Naive thymus-derived CD4-positive, alpha-beta T cell (primary cell): Measurements from ENCODE around the gene BTBD10. TPM values are rescaled to one million over a fixed set of nuclear protein-coding genes. Genes with fewer than 3 reads are reported as not detected.
A peak's percentile ranks its signal among the peaks of the same experiment; 100 is the strongest.

Experiments
- ATAC-seq: fragments of 150-1000 bp; cut with Tn5 transposase; 2 replicates; pipeline ENCODE4 v1.10.0; 2021; ENCODE audit warnings: mild to moderate bottlenecking, moderate library complexity
- CTCF ChIA-PET: fragments of 350-600 bp; sonication (Branson Sonifier 250); formaldehyde crosslinking; loops from one replicate; lab custom pipeline; 2021; ENCODE audit warnings: antibody characterized with exemption; lab: Charles Lee
- POLR2A ChIA-PET: fragments of 350-600 bp; sonication (Branson Sonifier 250); formaldehyde crosslinking; loops from one replicate; lab custom pipeline; 2021; ENCODE audit warnings: antibody characterized with exemption, inconsistent platforms; lab: Charles Lee
- DNase-seq, 9 donors: peaks; one replicate each; pipeline versions ENCODE4 v3.0.0 to v3.0.0-alpha.2; 2020 to 2022; ENCODE audit warnings: mixed read lengths in 1 of 9
- H3K27ac ChIP-seq: one replicate; pipeline ENCODE4 v1.7.0; 2013; ENCODE audit warnings: mild to moderate bottlenecking, low read depth, low read length, moderate library complexity
- H3K27me3 ChIP-seq, 2 donors: one replicate each; pipeline ENCODE4 v1.7.0; 2013; ENCODE audit warnings: low read length in 2 of 2, mild to moderate bottlenecking in 2 of 2, moderate library complexity in 2 of 2; ENCODE audit not compliant: control insufficient read depth in 2 of 2, insufficient read depth in 2 of 2
- H3K36me3 ChIP-seq, 3 experiments: 1 replicate in 2 of 3; 2 replicates in 1 of 3; pipeline ENCODE4 v1.7.0; 2013; ENCODE audit warnings: low read length in 3 of 3, mild to moderate bottlenecking in 3 of 3, moderate library complexity in 1 of 3; ENCODE audit not compliant: insufficient read depth in 3 of 3, control insufficient read depth in 2 of 3
- H3K4me1 ChIP-seq, 2 donors: one replicate each; pipeline ENCODE4 v1.7.0; 2013; ENCODE audit warnings: low read length in 2 of 2, mild to moderate bottlenecking in 2 of 2, moderate library complexity in 1 of 2; ENCODE audit not compliant: control insufficient read depth in 2 of 2, insufficient read depth in 2 of 2
- H3K4me3 ChIP-seq: 2 replicates; pipeline ENCODE4 v1.7.0; 2013; ENCODE audit warnings: mild to moderate bottlenecking, low read length
- H3K9me3 ChIP-seq, 3 experiments: 1 replicate in 2 of 3; 2 replicates in 1 of 3; pipeline ENCODE4 v1.7.0; 2013; ENCODE audit warnings: low read length in 3 of 3; ENCODE audit not compliant: control insufficient read depth in 2 of 3
- H3K27ac Mint-ChIP-seq, 9 donors: one replicate each; pipeline ENCODE4 v1.8.0; 2020 to 2022; ENCODE audit warnings: mixed read lengths in 9 of 9, mild to moderate bottlenecking in 8 of 9, moderate library complexity in 5 of 9, inconsistent platforms in 2 of 9
- H3K27me3 Mint-ChIP-seq, 5 donors: one replicate each; pipeline ENCODE4 v1.8.0; 2021 to 2022; ENCODE audit warnings: mixed read lengths in 5 of 5, mild to moderate bottlenecking in 1 of 5
- H3K36me3 Mint-ChIP-seq, 5 donors: one replicate each; pipeline ENCODE4 v1.8.0; 2020 to 2022; ENCODE audit warnings: mixed read lengths in 5 of 5, mild to moderate bottlenecking in 3 of 5, inconsistent platforms in 1 of 5
- H3K4me1 Mint-ChIP-seq, 7 donors: one replicate each; pipeline ENCODE4 v1.8.0; 2020 to 2022; ENCODE audit warnings: mixed read lengths in 7 of 7, mild to moderate bottlenecking in 3 of 7, inconsistent platforms in 1 of 7
- H3K4me3 Mint-ChIP-seq, 10 donors: one replicate each; pipeline ENCODE4 v1.8.0; 2020 to 2022; ENCODE audit warnings: mild to moderate bottlenecking in 10 of 10, mixed read lengths in 10 of 10, moderate library complexity in 6 of 10, inconsistent platforms in 2 of 10
- H3K9me3 Mint-ChIP-seq, 11 donors: one replicate each; pipeline ENCODE4 v1.8.0; 2020 to 2022; ENCODE audit warnings: mixed read lengths in 11 of 11, mild to moderate bottlenecking in 4 of 11, inconsistent platforms in 1 of 11, moderate library complexity in 1 of 11
- intact Hi-C, 2 donors: fragments of 100-400 bp; cut with micrococcal nuclease; formaldehyde crosslinking; loops; one replicate each; pipeline ENCODE4 v1.15.1; 2023
- polyA plus RNA-seq, 2 donors: library from polyadenylated mRNA; unstranded; fragments of 300-500 nt; fragmentation: Illumina TruSeq; gene quantifications; one replicate each; pipeline ENCODE4 v1.2.3, GENCODE V29; 2021
- total RNA-seq, 6 experiments: library from RNA in 5 of 6; stranded (reverse) in 5 of 6; gene quantifications; 1 replicate in 5 of 6; 2 replicates in 1 of 6; pipeline ENCODE4 v1.2.3 and lab custom pipeline; 2021 to 2026

The BTBD10 gene
- total and polyA plus RNA-seq, 7 experiments from 2014 or later: 9.7 to 25.2 (median 16.3) TPM

DNA sequence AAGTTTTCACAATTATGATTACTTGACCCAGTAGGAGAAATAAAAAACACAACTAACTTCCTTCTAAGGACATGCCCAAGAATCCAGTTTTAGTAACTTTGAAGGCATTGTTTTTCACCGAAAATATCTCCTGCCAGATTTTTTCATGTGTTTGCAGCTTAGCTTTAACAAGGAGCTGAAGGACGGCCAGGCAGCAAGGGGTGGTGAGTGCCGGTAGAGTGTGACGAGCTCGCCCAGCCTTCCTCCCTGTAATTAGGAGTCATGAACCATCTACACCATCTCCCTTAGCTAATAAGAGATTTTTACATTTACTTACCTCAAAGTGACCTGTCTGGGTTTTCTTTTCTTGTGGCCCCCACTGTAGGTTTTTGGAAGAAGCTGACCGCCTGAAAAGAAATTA lies 113.4 kb downstream of the BTBD10 start:
- Mint-ChIP-seq H3K4me1 (peaks cover 26 to 50% (median 30%) of the 10 kb centered on the region in 7 donors), H3K4me3 (no peak overlapping the region), H3K27ac (peak overlapping the region in 3 of 9 donors; percentile 9 to 48 (median 32)), H3K36me3 (peaks cover 3 to 20% (median 12%) of the 10 kb centered on the region in 5 donors), H3K9me3 (no peaks in the 10 kb centered on the region), H3K27me3 (no peaks in the 10 kb centered on the region)
- Histone ChIP-seq H3K9me3 (no peaks in the 10 kb centered on the region), H3K4me3 (no peak overlapping the region), H3K27me3 (no peaks in the 10 kb centered on the region), H3K36me3 (peaks cover 0 to 41% (median 8%) of the 10 kb centered on the region in 3 experiments), H3K4me1 (peaks cover 8 to 10% of the 10 kb centered on the region in 2 donors), H3K27ac (no peak overlapping the region)
- POLR2A ChIA-PET: interaction anchor here (0.6 kb wide), 1 partner anchor 145 kb away, joined by 3 read pairs; no protein-coding TSS in a partner anchor
- CTCF ChIA-PET: interaction anchor here (0.6 kb wide), 2 partner anchors 139 to 388 kb away, joined by 4 to 8 read pairs; no protein-coding TSS in a partner anchor
- intact Hi-C loops: loop anchor here in 1 of 2 donors (10.0 kb wide), 1 partner anchor 1015 kb away; no protein-coding TSS in a partner anchor
- ATAC-seq: no peak
- no peak for DNase-seq

DNA sequence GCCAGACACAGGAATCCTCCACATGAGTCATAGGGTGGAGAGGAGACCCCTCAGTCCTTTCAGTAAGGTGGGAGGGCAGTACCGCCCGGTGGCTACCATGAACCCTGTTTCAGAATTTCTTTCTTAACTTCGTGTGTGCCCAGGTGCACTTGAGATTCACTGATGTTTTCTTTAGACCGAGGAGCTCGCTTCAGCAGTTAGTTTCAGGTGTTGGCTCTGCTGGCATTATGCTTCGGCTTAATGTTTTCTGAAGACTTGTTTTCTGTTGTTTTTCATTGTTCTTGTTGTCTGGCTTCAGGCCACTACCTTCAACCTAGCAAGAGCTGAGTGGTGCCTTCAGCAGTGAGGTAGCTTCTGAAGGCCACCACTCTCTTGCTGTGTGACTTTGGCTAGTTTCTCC lies 114.0 kb downstream of the BTBD10 start:
- peak overlapping the region in 1 of 9 donors; percentile 32 for H3K27ac Mint-ChIP-seq

GRCh38 chr11:13348305-13348704 lies 114.7 kb downstream of the BTBD10 start:
- peaks cover 0 to 36% (median 3%) of the 10 kb centered on the region in 3 experiments for H3K36me3 ChIP-seq
- no peak overlapping the region for H3K4me3 ChIP-seq
- no peak overlapping the region for H3K27ac ChIP-seq
- POLR2A ChIA-PET: no interaction called here
- H3K4me1 ChIP-seq: peaks cover 8 to 10% of the 10 kb centered on the region in 2 donors
- no peaks in the 10 kb centered on the region for H3K27me3 Mint-ChIP-seq
- peaks cover 3 to 19% (median 12%) of the 10 kb centered on the region in 5 donors for H3K36me3 Mint-ChIP-seq
- no peaks in the 10 kb centered on the region for H3K9me3 Mint-ChIP-seq
- CTCF ChIA-PET: no interaction called here
- peak; percentile 40 for ATAC-seq
- no peak for DNase-seq
- no peaks in the 10 kb centered on the region for H3K9me3 ChIP-seq
- H3K27ac Mint-ChIP-seq: peak overlapping the region; percentile 14 to 93 (median 60)
- peak overlapping the region in 4 of 10 donors; percentile 0 to 58 (median 40) for H3K4me3 Mint-ChIP-seq
- peaks cover 26 to 58% (median 36%) of the 10 kb centered on the region in 7 donors for H3K4me1 Mint-ChIP-seq
- H3K27me3 ChIP-seq: no peaks in the 10 kb centered on the region
- intact Hi-C loops: loop anchor here in 1 of 2 donors (10.0 kb wide), 1 partner anchor 1014 kb away; no protein-coding TSS in a partner anchor

More for the DNA sequence above, 114.0 kb downstream of the BTBD10 start:
- POLR2A ChIA-PET: no interaction called here
- H3K27me3 Mint-ChIP-seq: no peaks in the 10 kb centered on the region
- H3K9me3 Mint-ChIP-seq: no peaks in the 10 kb centered on the region
- DNase-seq (no peak), ATAC-seq (no peak)
- Histone ChIP-seq H3K27me3 (no peaks in the 10 kb centered on the region), H3K9me3 (no peaks in the 10 kb centered on the region), H3K27ac (no peak overlapping the region), H3K36me3 (peaks cover 0 to 36% (median 3%) of the 10 kb centered on the region in 3 experiments), H3K4me3 (no peak overlapping the region), H3K4me1 (peaks cover 8 to 10% of the 10 kb centered on the region in 2 donors)
- CTCF ChIA-PET: interaction anchor here (0.6 kb wide), 1 partner anchor 388 kb away, joined by 8 read pairs; no protein-coding TSS in a partner anchor
- peaks cover 24 to 55% (median 33%) of the 10 kb centered on the region in 7 donors for H3K4me1 Mint-ChIP-seq
- no peak overlapping the region for H3K4me3 Mint-ChIP-seq
- intact Hi-C loops: loop anchor here in 1 of 2 donors (10.0 kb wide), 1 partner anchor 1014 kb away; no protein-coding TSS in a partner anchor
- peaks cover 3 to 20% (median 12%) of the 10 kb centered on the region in 5 donors for H3K36me3 Mint-ChIP-seq

DNA sequence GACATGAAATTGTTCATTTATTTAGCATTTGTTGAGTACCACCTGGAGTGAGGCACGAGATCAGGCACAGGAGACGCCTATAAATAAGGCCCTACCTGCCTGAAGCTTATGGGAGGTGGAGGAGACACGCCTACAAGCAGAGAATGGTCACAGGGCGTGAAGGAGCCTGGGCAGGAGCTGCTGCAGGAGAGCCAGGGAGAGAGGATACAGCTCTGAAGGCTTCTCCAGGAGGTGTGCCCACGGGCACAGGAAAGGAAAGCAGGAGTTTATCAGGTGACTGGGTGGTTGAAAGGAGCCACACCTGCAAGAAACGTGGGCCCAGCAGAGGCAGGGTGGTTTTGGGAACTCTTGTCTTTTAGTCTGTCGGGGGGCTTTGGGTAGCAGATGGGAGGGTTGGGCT lies 115.1 kb downstream of the BTBD10 start:
- H3K9me3 Mint-ChIP-seq: no peaks in the 10 kb centered on the region
- DNase-seq: no peak
- H3K27ac Mint-ChIP-seq: peak overlapping the region; percentile 16 to 93 (median 60)
- H3K27me3 Mint-ChIP-seq: no peaks in the 10 kb centered on the region
- Histone ChIP-seq H3K9me3 (no peaks in the 10 kb centered on the region), H3K4me1 (peaks cover 8 to 10% of the 10 kb centered on the region in 2 donors), H3K36me3 (peaks cover 0 to 36% (median 3%) of the 10 kb centered on the region in 3 experiments), H3K4me3 (no peak overlapping the region), H3K27ac (no peak overlapping the region), H3K27me3 (no peaks in the 10 kb centered on the region)
- CTCF ChIA-PET: no interaction called here
- POLR2A ChIA-PET: no interaction called here
- H3K4me1 Mint-ChIP-seq: peaks cover 24 to 58% (median 36%) of the 10 kb centered on the region in 7 donors
- peak overlapping the region in 2 of 10 donors; percentile 56 to 58 for H3K4me3 Mint-ChIP-seq
- intact Hi-C loops: loop anchor here in 1 of 2 donors (10.0 kb wide), 1 partner anchor 1013 kb away; no protein-coding TSS in a partner anchor
- H3K36me3 Mint-ChIP-seq: peaks cover 3 to 16% (median 12%) of the 10 kb centered on the region in 5 donors
- ATAC-seq: no peak

- Histone ChIP-seq H3K27ac (no peak overlapping the region), H3K4me1 (peaks cover 8 to 10% of the 10 kb centered on the region in 2 donors), H3K27me3 (no peaks in the 10 kb centered on the region), H3K4me3 (no peak overlapping the region), H3K36me3 (peaks cover 0 to 23% (median 3%) of the 10 kb centered on the region in 3 experiments), H3K9me3 (no peaks in the 10 kb centered on the region)
- H3K27me3 Mint-ChIP-seq: no peaks in the 10 kb centered on the region
- ChIA-PET POLR2A (no interaction called here), CTCF (interaction anchor here (0.6 to 0.7 kb wide), 3 partner anchors 163 to 451 kb away, joined by 3 read pairs; no protein-coding TSS in a partner anchor)
- H3K4me1 Mint-ChIP-seq: peaks cover 23 to 66% (median 46%) of the 10 kb centered on the region in 7 donors
- H3K36me3 Mint-ChIP-seq: peaks cover 0 to 11% (median 5%) of the 10 kb centered on the region in 5 donors
- H3K27ac Mint-ChIP-seq: peak overlapping the region in 1 of 9 donors; percentile 14
- ATAC-seq: no peak
- no peak for DNase-seq
- intact Hi-C loops: loop anchor here in 1 of 2 donors (10.0 kb wide), 1 partner anchor 1012 kb away; no protein-coding TSS in a partner anchor
- H3K9me3 Mint-ChIP-seq: no peaks in the 10 kb centered on the region
- H3K4me3 Mint-ChIP-seq: no peak overlapping the region
Measured at GRCh38 chr11:13346470-13346869, 116.6 kb downstream of the BTBD10 start.

- no peak overlapping the region for H3K27ac Mint-ChIP-seq
- no peak overlapping the region for H3K4me3 Mint-ChIP-seq
- CTCF ChIA-PET: interaction anchor here (0.6 to 3.4 kb wide), 11 partner anchors 9 to 380 kb away, joined by 3 to 13 read pairs (median 5); no protein-coding TSS in a partner anchor
- Histone ChIP-seq H3K4me3 (no peak overlapping the region), H3K9me3 (no peaks in the 10 kb centered on the region), H3K27ac (no peak overlapping the region), H3K27me3 (no peaks in the 10 kb centered on the region), H3K36me3 (peaks cover 0 to 15% (median 0%) of the 10 kb centered on the region in 3 experiments), H3K4me1 (peaks cover 8 to 10% of the 10 kb centered on the region in 2 donors)
- no peaks in the 10 kb centered on the region for H3K27me3 Mint-ChIP-seq
- POLR2A ChIA-PET: interaction anchor here (0.6 kb wide), 1 partner anchor 244 kb away, joined by 4 read pairs; no protein-coding TSS in a partner anchor
- no peak for DNase-seq
- H3K9me3 Mint-ChIP-seq: no peaks in the 10 kb centered on the region
- intact Hi-C loops: loop anchor here (1.0 to 10.0 kb wide), 7 partner anchors 10 to 1010 kb away; no protein-coding TSS in a partner anchor
- H3K36me3 Mint-ChIP-seq: peaks cover 0 to 5% (median 0%) of the 10 kb centered on the region in 5 donors
- no peak for ATAC-seq
- peaks cover 34 to 76% (median 61%) of the 10 kb centered on the region in 7 donors for H3K4me1 Mint-ChIP-seq
Measured at GRCh38 chr11:13344818-13345217, 118.2 kb downstream of the BTBD10 start.
